COLO829 (cell line): ENCODE results near the gene PAPSS2.
"Not testable (repeated sequence)": the region's sequence is repeated elsewhere in the genome, so short reads cannot be mapped to it uniquely, and the experiment has no call there.

Experiments
- DNase-seq: peaks from one replicate; pipeline ENCODE4 v3.0.0; 2012; ENCODE audit warnings: low spot score

PAPSS2 gene

GRCh38 chr10:87659571-87660483 lies at the start of gene PAPSS2:
Gene PAPSS2, plus strand, starts transcription at chr10:87659878. Its CDS starts 104 bp downstream, at chr10:87659982.
- no peak for DNase-seq

GRCh38 chr10:87611341-87611740 lies 48.3 kb upstream of the PAPSS2 start:
- not testable (repeated sequence) for DNase-seq

DNA sequence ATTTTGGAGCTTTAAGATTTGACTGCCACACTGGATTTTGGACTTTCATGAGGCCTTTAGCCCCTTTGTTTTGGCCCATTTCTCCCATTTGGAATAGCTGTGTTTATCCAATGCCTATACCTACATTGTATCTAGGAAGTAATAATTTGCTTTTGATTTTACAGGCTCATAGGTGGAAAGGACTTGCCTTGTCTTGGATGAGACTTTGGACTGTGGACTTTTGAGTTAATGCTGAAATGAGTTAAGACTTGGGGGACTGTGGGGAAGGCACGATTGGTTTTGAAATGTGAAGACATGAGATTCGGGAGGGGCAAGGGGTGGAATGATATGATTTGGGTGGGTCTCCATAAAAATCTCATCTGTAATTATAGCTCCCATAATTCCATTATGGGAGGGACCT lies 47.6 kb upstream of the PAPSS2 start:
- DNase-seq, result no peak

GRCh38 chr10:87613751-87614150 lies 45.9 kb upstream of the PAPSS2 start:
- DNase-seq, result no peak

DNA sequence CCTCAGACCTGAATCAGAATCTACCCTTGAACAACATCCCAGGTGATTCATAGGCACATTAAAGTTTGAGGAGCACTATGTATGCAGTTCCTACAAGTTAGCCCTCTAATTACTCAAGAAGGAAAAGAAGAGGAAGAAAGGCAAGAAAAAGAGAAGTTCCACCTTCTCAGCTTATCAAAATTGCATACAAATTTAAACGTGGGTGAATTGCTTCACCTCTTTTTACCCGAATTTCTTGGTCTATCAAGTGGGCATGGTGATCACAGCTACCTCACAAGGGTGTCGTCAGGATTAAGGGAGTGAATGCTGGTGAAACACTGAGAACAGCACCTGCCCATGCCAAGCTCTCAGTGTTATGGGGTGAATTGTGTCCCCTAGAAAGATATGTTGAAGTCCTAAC lies 43.8 kb upstream of the PAPSS2 start:
- no peak for DNase-seq

DNA sequence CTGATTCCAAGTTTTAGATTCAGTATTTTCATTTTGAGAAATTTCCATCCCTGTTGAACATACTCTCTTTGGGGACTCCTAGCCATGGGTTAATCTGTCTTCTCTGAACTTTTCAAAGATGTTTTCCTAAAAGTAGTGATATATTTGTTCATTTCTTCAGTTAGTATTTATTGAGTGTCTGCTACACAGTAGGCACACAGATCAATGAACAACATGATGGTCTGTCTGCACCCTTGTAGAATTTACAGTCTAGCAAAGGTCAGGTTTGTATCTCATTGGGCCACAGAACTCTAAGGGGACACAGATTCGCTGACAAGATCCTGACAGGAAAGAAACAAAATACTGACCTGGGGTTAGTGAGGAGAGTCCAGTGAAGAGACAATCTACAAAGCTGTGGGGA lies 42.2 kb upstream of the PAPSS2 start:
- no peak for DNase-seq

GRCh38 chr10:87618566-87619423 lies 40.9 kb upstream of the PAPSS2 start:
- no peak for DNase-seq

GRCh38 chr10:87619705-87620104 lies 40.0 kb upstream of the PAPSS2 start:
- DNase-seq, result no peak

DNA sequence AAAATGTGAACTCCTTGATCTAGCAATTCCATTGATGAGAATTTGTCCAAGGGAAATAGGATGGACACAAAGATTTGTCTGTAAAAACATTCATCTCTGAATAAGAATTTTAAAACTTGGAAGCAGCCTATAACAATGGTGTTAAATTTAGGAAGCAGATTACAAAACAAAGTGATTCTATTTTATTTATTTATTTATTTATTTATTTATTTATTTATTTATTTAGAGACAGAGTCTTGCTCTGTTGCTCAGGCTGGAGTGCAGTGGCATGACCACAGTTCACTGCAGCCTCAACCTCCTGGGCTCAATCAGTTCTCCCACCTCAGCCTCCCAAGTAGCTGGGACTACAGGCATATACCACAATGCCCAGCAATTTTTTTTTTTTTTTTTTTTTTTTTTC lies 38.2 kb upstream of the PAPSS2 start:
- not testable (repeated sequence) for DNase-seq

DNA sequence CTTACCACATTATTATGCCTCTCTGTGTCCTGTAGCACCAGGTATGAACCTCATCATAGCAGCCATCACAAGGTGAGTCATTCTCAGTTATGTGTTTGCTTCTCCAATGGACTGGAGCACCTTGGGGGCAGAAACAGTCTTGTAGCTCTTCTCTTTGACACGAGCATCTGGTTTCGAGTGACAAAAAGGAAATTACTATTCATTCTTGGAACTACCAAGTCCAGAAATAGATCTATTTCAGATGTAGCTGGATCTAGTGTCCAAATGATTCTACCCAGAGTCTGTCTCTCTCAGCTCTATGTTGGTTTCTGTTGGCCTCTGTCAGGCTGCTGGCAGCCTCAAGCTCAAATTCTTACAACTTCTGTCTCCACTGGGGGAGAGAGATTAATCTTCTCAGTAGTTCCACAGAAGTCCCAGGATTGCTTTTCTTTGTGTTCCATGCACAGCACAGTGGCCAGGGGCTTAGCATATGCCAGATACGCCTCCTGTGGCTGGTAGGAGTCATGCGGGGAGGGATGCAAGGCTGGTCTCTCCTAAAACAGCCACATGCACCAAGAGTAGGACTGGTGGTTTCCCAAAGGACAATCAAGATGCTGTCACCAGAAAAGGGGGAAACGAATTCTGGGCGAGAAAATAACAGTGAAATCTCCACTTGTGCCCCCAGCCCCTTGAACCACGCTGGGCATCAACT lies 37.2 kb upstream of the PAPSS2 start:
- no peak for DNase-seq

DNA sequence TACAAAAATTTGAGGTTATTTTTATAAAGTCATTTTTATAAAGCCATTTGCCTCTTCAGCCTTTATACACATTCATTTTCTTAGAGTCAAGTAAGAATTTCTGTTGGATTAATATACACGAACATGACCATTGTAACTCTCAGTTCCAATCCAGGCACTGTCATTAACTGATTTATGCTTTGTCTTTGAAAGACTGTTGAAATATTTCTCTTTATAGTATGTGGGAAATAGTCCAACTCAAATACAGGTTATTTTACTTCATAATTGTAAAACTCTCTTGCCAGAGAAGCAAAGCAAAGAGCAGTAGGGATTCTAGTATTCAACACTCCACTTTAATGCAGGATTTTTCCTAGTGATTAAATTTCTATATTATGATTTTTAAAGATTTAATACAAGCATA lies 36.5 kb upstream of the PAPSS2 start:
- no peak for DNase-seq

DNA sequence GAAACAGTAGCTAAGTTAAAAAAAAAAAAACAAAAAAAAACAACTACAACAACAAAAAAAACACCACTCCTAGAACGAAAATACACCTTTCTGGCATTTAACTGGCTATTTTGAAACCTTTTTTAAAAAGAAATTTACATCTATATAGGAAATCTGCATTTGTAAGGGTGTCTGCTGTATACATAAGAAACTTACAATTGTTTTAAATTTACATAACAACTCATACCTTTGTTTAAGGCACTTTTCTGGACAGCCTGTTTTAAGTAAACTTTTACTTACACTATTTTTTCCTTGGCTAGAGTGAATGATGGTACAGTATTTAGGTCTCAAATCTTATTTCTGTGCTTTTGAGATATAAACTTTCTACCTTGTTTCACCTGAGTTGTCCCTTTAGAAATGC lies 34.0 kb upstream of the PAPSS2 start:
- DNase-seq, result no peak

DNA sequence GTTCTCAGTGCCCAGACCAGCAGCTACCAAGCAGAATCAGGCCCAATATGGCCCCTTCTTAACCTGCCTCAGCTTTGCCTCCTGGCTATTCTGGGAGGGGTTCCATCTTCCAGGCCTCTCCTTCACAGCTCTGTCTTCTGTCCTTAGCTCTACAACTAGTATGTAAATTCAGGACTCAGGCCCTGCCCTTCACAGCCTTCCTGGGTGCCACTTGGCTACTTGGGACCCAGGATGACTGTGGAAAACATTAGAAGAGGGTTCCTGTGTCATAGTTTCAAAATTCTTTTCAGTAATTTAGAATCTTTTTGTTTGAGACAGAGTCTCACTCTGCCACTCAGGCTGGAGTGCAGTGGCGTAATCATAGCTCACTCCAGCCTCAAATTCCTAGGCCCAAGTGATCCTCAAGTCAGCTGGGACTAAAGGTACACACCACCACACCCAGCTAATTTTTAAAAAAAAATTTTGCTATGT lies 33.2 kb upstream of the PAPSS2 start:
- no peak for DNase-seq

- no peak for DNase-seq
Measured at GRCh38 chr10:87630171-87630570, 29.5 kb upstream of the PAPSS2 start.

- no peak for DNase-seq
Measured at GRCh38 chr10:87632454-87632853, 27.2 kb upstream of the PAPSS2 start.

- DNase-seq, result no peak
Measured at GRCh38 chr10:87634311-87634710, 25.4 kb upstream of the PAPSS2 start.

- no peak for DNase-seq
Measured at GRCh38 chr10:87635498-87636312, 24.0 kb upstream of the PAPSS2 start.

GRCh38 chr10:87636313-87636915 lies 23.3 kb upstream of the PAPSS2 start:
- no peak for DNase-seq

DNA sequence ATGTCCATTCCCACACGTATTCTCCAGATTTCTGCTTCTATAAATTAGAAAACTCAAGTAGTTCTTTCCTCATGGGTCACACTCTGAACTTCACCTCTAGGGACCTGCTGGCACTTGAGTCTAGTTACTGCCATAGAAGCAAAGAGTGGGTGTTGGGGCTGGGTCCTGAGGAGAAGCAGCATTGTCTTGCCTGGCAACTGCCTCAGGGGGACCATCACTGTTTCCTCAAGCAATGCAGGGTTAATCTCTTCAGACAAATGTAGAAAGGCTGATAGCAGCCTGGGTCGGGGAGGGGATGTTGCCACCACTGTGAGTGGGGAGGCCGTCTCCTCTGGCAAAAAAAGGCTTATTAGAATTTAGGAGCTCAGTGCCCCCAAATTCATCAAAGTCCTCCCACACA lies 20.2 kb upstream of the PAPSS2 start:
- DNase-seq, result no peak

DNA sequence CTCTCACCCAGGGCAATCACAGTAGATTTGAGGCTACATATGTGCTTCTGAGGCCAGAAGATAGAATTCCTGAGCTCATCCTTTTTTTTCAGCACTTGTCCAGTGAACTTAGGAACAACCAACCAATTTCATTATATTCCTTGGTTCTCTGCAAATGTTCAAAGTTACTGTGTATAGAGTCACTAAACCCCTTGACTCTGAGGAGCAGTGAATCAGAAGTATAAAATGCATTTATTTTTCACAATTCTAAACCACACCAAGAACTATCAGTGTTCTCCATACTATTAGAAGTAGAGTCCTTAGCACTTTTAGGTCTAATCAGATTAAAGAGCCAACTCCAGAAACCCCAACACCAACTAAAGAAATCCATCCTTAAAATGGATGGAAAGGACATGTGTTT lies 19.6 kb upstream of the PAPSS2 start:
- DNase-seq, result no peak

- DNase-seq, result no peak
Measured at GRCh38 chr10:87642486-87642885, 17.2 kb upstream of the PAPSS2 start.
